Endothelial cell of umbilical vein (primary cell): Measurements from ENCODE around the gene IL24. TPM values are rescaled to one million over a fixed set of nuclear protein-coding genes. Genes with fewer than 3 reads are reported as not detected.

ENCODE experiments used
- BruUV-seq: library from RNA; stranded (reverse); fragments of 400-500 nt; replicated peaks from 2 replicates; lab custom pipeline; 2021; lab: Mats Ljungman, UMichigan
- CTCF ChIA-PET: fragments of 300-600, 350-600 bp; sonication (Branson Sonifier 250); formaldehyde crosslinking; loops from one replicate; lab custom pipeline; 2021; ENCODE audit warnings: antibody characterized with exemption, inconsistent platforms; lab: Charles Lee
- POLR2A ChIA-PET: fragments of 300-600, 350-600 bp; sonication (Branson Sonifier 250); formaldehyde crosslinking; loops from one replicate; lab custom pipeline; 2021; ENCODE audit warnings: antibody characterized with exemption, inconsistent platforms; lab: Charles Lee
- DNase-seq: peaks from one replicate; pipeline ENCODE4 v3.0.0-alpha.2; 2011; ENCODE audit warnings: low read depth, low spot score
- FAIRE-seq: peaks from 2 replicates; lab custom pipeline; 2011; peaks lifted over from hg19 to GRCh38; lab: Jason Lieb, UNC
- H2AFZ ChIP-seq: 2 replicates; pipeline ENCODE4 v1.6.0; 2012; ENCODE audit warnings: low read depth, low read length, control low read depth, inconsistent platforms
- H3K27ac ChIP-seq: 2 replicates; pipeline ENCODE4 v1.5.1; 2011; ENCODE audit warnings: low read depth, mild to moderate bottlenecking, control low read depth, low read length, moderate library complexity; ENCODE audit not compliant: insufficient read depth
- H3K27me3 ChIP-seq, 2 experiments: 2 replicates each; pipeline versions ENCODE4 v1.6.0 to v1.6.1; 2011; ENCODE audit warnings: low read length in 2 of 2, mixed read lengths in 1 of 2; ENCODE audit not compliant: control insufficient read depth in 2 of 2, insufficient read depth in 2 of 2
- H3K36me3 ChIP-seq, 2 experiments: 2 replicates in 1 of 2; 3 replicates in 1 of 2; pipeline ENCODE4 v1.5.1; 2011; ENCODE audit warnings: low read length in 2 of 2, mild to moderate bottlenecking in 1 of 2, moderate library complexity in 1 of 2; ENCODE audit not compliant: control insufficient read depth in 2 of 2, insufficient read depth in 2 of 2; ENCODE audit errors: extremely low read depth in 1 of 2
- H3K4me1 ChIP-seq: 3 replicates; pipeline ENCODE4 v1.5.1; 2011; ENCODE audit warnings: mild to moderate bottlenecking, low read length; ENCODE audit not compliant: control insufficient read depth, insufficient read depth; ENCODE audit errors: extremely low read depth
- H3K4me2 ChIP-seq: 2 replicates; pipeline ENCODE4 v1.6.1; 2011; ENCODE audit warnings: low read length, control low read depth, mixed read lengths; ENCODE audit not compliant: insufficient read depth
- H3K4me3 ChIP-seq, 3 experiments: fragments of 200-600 bp in 1 of 3; sonication (generic), shearing (Covaris generic) in 1 of 3; replicated peaks in 1 of 3; 2 replicates each; pipeline ENCODE4 v1.5.1; 2011 to 2016; ENCODE audit warnings: control low read depth in 3 of 3, low read length in 3 of 3, mild to moderate bottlenecking in 2 of 3, inconsistent platforms in 1 of 3, low read depth in 1 of 3, moderate library complexity in 1 of 3; ENCODE audit not compliant: insufficient read depth in 1 of 3
- H3K79me2 ChIP-seq: 2 replicates; pipeline ENCODE4 v1.6.0; 2012; ENCODE audit warnings: low read length, inconsistent platforms; ENCODE audit not compliant: control insufficient read depth, insufficient read depth
- H3K9ac ChIP-seq: replicated peaks from 2 replicates; pipeline ENCODE3; 2011; ENCODE audit warnings: low read length, control low read depth; ENCODE audit not compliant: insufficient read depth; ENCODE audit errors: extremely low read depth
- H3K9me1 ChIP-seq: replicated peaks from 3 replicates; pipeline ENCODE4 v1.6.0; 2011; ENCODE audit warnings: mild to moderate bottlenecking, low read length; ENCODE audit not compliant: control insufficient read depth, insufficient read depth; ENCODE audit errors: extremely low read depth
- H3K9me3 ChIP-seq: replicated peaks from 2 replicates; pipeline ENCODE4 v1.5.1; 2012; ENCODE audit warnings: low read length, inconsistent platforms; ENCODE audit not compliant: control insufficient read depth, insufficient read depth
- H4K20me1 ChIP-seq: replicated peaks from 2 replicates; pipeline ENCODE3; 2011; ENCODE audit warnings: mild to moderate bottlenecking, low read length; ENCODE audit not compliant: control insufficient read depth, insufficient read depth; ENCODE audit errors: extremely low read depth
- CTCF ChIP-seq, 2 donors: IDR thresholded peaks; 1 replicate in 1 of 2; 2 replicates in 1 of 2; pipeline ENCODE4 v1.5.1; 2011; ENCODE audit warnings: low read length in 2 of 2, mild to moderate bottlenecking in 2 of 2, moderate library complexity in 2 of 2, control low read depth in 1 of 2, inconsistent platforms in 1 of 2, low read depth in 1 of 2; ENCODE audit not compliant: insufficient read depth in 1 of 2; ENCODE audit errors: extremely low read depth in 1 of 2
- EZH2 ChIP-seq: IDR thresholded peaks from 2 replicates; pipeline ENCODE4 v1.6.1; 2012; ENCODE audit warnings: borderline replicate concordance, low read depth, mild to moderate bottlenecking, moderate library complexity, low read length, inconsistent platforms; ENCODE audit not compliant: severe bottlenecking
- FOS ChIP-seq: IDR thresholded peaks from 2 replicates; pipeline ENCODE4 v1.6.1; 2011; ENCODE audit warnings: mild to moderate bottlenecking, low read length, moderate library complexity, borderline replicate concordance; ENCODE audit not compliant: insufficient read depth
- GATA2 ChIP-seq: IDR thresholded peaks from 2 replicates; pipeline ENCODE4 v1.7.0; 2011; ENCODE audit warnings: low read depth, mild to moderate bottlenecking, moderate library complexity, mixed read lengths, low read length; ENCODE audit not compliant: insufficient read length, insufficient read depth
- MYC ChIP-seq: IDR thresholded peaks from one replicate; pipeline ENCODE4 v1.6.1; 2011; ENCODE audit warnings: mild to moderate bottlenecking, low read depth, low read length
- POLR2A ChIP-seq: IDR thresholded peaks from 2 replicates; pipeline ENCODE4 v1.6.1; 2012; ENCODE audit warnings: low read depth, mild to moderate bottlenecking, control low read depth, low read length
- dilution Hi-C: fragments of 300-500 bp; cut with MboI; formaldehyde crosslinking; loops from one replicate; pipeline ENCODE4 v1.15.0; 2019; ENCODE audit warnings: low sequenced_read_pairs; ENCODE audit not compliant: extremely low pct_ligation_motif_present
- intact Hi-C: fragments of 100-400 bp; cut with micrococcal nuclease; formaldehyde crosslinking; loops from one replicate; pipeline ENCODE4 v1.10.0; 2022
- polyA plus RNA-seq, 4 experiments: library from polyadenylated mRNA; depleted of rRNA in 3 of 4; stranded (reverse) in 3 of 4; unstranded in 1 of 4; fragments of >200 nt; gene quantifications; 2 replicates each; pipeline versions ENCODE4 v1.2.1 to v1.2.3, GENCODE V29; 2011 to 2012; ENCODE audit warnings: missing spikeins in 1 of 4
- total RNA-seq: library from RNA; stranded (reverse); gene quantifications from 2 replicates; pipeline ENCODE4 v1.2.3, GENCODE V29; 2021
- TF ChIP-seq, protein P1 (sequence below): IDR thresholded peaks from 2 replicates; pipeline ENCODE4 v1.6.1; 2011; ENCODE audit not compliant: insufficient read depth, insufficient read length

IL24 gene
- total and polyA plus RNA-seq, 2 donors (not counting 3 experiments of a cell fraction or from before 2014, with no cell fraction given) = not detected

- peaks cover 3 to 5% of the 10 kb centered on the region in 2 experiments for H3K27me3 ChIP-seq
- H3K4me2 ChIP-seq = no peak overlapping the region
- no peaks in the 10 kb centered on the region for H3K9me3 ChIP-seq
- DNase-seq (no peak), FAIRE-seq (no peak)
- H4K20me1 ChIP-seq = no peaks in the 10 kb centered on the region
- ChIA-PET CTCF (interaction anchor here (4.2 kb wide), 1 partner anchor 12 kb away, joined by 21 read pairs; no protein-coding TSS in a partner anchor), POLR2A (no interaction called here)
- H3K9me1 ChIP-seq = no peaks in the 10 kb centered on the region
- TF ChIP-seq GATA2 (no peak), MYC (no peak), FOS (no peak), POLR2A (no peak), CTCF (IDR thresholded peaks at IDR 0.05; ENCODE audit: extremely low read depth in 1 of 2, insufficient read depth in 1 of 2, low read depth in 1 of 2, low read length in 2 of 2) (no peak), EZH2 (no peak)
- TF ChIP-seq, protein P1, sequence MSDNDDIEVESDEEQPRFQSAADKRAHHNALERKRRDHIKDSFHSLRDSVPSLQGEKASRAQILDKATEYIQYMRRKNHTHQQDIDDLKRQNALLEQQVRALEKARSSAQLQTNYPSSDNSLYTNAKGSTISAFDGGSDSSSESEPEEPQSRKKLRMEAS = no peak
- no peaks in the 10 kb centered on the region for H3K36me3 ChIP-seq
- H3K27ac ChIP-seq = no peak overlapping the region
- no peak overlapping the region for H3K4me3 ChIP-seq
- no TSS peak for BruUV-seq
- no peak overlapping the region for H3K9ac ChIP-seq
- no peaks in the 10 kb centered on the region for H3K4me1 ChIP-seq
- no peak overlapping the region for H2AFZ ChIP-seq
- intact Hi-C loops = no loop called here
- no peaks in the 10 kb centered on the region for H3K79me2 ChIP-seq
- dilution Hi-C loops = no loop called here
Observed at GRCh38 chr1:206899717-206900116, 2.5 kb downstream of the IL24 start.
